ENCODE results near the gene SPAM1.
"Not testable (repeated sequence)": the region's sequence is repeated elsewhere in the genome, so short reads cannot be mapped to it uniquely, and the experiment has no call there.

Gene SPAM1, protein sequence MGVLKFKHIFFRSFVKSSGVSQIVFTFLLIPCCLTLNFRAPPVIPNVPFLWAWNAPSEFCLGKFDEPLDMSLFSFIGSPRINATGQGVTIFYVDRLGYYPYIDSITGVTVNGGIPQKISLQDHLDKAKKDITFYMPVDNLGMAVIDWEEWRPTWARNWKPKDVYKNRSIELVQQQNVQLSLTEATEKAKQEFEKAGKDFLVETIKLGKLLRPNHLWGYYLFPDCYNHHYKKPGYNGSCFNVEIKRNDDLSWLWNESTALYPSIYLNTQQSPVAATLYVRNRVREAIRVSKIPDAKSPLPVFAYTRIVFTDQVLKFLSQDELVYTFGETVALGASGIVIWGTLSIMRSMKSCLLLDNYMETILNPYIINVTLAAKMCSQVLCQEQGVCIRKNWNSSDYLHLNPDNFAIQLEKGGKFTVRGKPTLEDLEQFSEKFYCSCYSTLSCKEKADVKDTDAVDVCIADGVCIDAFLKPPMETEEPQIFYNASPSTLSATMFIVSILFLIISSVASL

DNA sequence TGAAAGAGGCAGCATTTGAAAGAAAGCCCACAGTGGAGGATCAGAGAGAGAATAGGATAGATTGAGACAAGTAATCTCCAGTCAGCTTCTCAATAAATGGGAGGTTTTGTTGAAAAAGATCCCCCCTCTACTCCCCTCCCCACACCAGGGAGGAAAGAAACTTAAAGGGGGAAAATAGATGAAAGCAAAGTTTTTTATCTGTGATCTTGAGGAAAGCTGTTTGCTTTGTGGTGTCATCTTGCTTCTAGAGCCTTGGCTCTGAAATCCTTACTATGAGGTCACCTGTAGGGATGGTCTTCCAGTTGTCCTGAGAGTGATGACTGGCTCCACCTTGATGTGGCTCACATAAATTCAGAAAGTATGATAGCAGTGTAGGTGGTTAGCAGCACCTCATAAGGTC is at the start of gene SPAM1:
Gene SPAM1 (plus strand): TSS at position 301 of the 400 bp plus-strand sequence. CDS start 28,330 bp downstream, outside the sequence.
- no peak for DNase-seq (ENCODE audit: low read depth in 2 of 2)

DNA sequence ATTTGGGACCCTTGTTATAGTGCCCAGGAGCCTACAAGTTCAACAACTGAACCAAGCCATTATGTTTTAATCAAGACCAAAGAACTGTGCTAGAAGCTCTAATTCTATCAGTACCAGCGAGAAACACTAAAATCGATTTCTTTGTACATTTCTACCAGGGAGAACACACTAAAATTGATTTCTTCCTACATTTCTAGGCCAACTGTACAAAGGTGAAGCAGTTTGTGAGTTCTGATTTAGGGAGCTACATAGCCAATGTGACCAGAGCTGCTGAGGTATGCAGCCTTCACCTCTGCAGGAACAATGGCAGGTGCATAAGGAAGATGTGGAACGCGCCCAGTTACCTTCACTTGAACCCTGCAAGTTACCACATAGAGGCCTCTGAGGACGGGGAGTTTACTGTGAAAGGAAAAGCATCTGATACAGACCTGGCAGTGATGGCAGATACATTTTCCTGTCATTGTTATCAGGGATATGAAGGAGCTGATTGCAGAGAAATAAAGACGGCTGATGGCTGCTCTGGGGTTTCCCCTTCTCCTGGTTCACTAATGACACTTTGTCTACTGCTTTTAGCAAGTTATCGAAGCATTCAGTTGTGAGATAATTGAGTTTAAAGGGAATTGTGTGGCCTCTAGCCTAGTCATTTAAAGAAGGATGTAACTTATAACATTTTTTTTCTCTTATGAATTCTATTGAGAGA is 48.3 kb upstream of the SPAM1 start:
- DNase-seq (ENCODE audit: low read depth in 2 of 2), result no peak

DNA sequence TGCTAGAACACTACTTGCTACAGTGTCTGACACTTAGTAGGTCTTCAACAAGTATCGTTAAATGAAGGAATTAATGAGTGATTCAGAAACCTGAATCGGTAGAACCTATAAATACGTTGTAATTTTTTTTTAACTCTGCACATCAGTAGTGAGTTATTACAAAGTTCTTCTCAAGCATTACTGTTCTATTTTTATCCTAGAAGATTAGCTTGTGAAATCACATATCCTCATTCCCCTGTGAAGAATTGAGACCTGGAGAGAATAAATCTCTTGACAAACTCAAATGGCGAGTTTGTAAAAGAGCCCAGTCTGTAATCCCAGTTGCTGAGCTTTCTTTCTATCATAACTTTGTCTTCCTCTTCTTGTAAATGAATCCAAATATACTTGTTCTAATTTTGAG is 45.4 kb upstream of the SPAM1 start:
- no peak for DNase-seq (ENCODE audit: low read depth in 2 of 2)

DNA sequence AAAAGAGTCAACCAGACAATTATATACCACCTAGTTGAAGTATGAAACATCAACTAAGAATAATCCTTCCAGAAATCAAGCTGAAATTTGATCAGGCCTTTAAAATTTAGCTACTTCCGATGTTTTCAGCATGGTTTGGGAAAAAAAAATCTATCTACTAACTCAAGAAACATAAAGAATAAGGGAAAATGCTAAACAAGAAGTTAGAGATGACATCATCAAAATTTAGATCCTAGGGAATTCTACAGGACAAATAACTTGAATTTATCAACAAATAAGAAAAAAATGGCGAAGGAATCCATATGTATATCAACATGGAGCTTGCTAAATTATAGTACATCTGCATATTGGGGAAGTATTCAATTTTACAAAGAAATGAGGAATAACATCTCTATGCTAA is 43.7 kb upstream of the SPAM1 start:
- DNase-seq (ENCODE audit: low read depth in 2 of 2), result no peak

DNA sequence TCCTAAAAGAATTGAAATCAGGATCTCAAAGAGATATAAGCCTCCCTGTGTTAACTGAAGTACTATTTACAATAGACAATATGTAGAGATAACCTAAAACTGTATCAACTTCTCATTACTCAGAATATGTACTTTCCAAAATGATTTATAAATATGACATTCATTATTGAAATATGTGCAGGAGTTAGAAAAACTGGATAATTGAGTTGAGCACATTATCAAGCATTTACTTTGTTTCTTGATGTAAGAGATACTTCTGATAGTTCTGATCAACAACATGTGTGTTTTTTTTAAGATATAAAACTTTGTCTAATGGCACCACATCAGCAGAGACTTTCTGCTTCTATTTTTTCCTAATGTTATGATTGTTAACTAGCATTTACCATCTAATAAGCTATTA is 41.9 kb upstream of the SPAM1 start:
- DNase-seq (ENCODE audit: low read depth in 2 of 2), result no peak

DNA sequence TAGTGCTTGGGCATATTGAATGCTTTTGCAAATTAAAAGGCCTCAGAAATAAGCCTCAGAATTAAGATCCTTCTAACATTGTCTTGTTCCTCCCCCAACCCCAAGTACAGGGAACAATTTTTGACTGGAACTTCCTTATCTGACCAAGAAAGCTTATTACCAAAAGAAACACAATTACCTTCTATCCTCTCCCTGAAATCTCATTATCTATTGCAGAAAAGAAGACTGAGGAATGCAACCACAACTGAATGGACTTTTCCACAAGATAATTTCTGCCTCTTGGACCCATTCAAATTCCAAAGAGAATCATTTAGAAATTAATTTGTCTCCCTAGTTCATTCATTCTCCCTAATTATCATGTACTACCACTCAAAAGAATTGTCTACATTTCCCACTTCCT is 36.8 kb upstream of the SPAM1 start:
- DNase-seq (ENCODE audit: low read depth in 2 of 2), result no peak

DNA sequence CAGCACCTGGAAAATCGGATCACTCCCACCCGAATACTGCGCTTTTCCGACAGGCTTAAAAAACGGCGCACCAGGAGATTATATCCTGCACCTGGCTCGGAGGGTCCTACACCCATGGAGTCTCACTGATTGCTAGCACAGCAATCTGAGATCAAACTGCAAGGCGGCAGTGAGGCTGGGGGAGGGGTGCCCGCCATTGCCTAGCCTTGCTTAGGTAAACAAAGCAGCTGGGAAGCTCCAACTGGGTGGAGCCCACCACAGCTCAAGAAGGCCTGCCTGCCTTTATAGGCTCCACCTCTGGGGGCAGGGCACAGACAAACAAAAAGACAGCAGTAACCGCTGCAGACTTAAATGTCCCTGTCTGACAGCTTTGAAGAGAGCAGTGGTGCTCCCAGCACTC is 30.3 kb upstream of the SPAM1 start:
- DNase-seq (ENCODE audit: low read depth in 2 of 2), result not testable (repeated sequence)

DNA sequence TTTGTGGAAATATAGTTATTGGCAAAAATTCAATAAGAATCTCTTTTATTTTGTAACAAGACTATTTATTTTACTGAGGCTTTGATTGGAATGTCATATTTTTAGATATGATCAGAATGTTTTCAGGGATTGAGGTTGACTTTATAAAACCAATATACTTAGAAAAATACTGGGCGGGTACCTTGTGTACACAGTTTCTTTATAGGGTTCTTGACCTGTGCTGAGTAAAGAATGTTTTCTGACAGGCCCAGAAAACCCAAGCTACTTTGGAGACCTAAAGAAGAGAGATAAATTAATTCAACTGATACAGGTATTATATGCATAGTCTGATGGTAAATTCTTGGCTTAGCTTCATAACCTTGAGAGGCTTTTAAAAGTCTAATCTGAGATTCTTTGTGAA is 23.9 kb upstream of the SPAM1 start:
- DNase-seq (ENCODE audit: low read depth in 2 of 2), result no peak

DNA sequence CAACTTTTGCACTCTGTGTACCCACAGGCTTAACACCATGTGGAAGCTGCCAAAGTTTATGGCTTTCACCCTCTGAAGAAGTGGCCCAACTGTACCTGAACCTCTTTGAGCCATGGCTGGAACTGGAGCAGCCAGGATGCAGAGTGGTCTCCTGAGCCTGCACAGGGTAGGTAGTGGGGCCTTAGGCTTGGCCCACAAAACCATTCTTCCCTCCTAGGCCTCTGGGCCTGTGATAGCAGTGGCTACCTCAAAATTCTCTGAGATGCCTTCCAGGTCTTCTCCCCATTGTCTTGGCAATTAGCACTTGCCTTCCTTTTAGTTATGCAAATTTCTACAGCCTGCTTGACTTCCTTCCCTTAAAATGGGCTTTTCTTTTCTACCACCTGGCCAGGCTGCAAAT is 19.3 kb upstream of the SPAM1 start:
- no peak for DNase-seq (ENCODE audit: low read depth in 2 of 2)

DNA sequence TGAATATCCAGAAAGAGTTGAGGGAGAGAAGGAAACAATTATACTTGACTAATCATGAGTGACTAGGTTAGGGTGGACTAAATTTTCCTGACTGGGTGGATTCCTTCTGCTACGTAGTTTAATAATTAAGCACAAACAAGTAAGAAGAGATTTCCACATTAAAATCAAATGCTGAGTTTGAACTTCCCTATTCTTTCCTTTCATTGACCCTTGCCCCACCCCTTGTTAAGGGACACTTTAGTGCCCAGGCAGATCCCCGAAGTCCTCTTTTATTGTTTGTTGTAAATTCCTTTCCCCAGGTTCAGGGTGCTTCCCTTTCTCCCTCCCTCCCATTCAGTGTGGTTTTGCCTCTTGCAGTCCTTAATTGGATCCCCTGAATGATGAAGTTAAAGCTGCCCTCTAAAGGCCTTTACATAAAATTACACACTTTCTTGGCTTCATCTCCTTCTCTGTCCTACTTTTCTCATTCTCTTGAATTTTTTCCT is 8.8 kb upstream of the SPAM1 start:
- DNase-seq (ENCODE audit: low read depth in 2 of 2), result no peak

DNA sequence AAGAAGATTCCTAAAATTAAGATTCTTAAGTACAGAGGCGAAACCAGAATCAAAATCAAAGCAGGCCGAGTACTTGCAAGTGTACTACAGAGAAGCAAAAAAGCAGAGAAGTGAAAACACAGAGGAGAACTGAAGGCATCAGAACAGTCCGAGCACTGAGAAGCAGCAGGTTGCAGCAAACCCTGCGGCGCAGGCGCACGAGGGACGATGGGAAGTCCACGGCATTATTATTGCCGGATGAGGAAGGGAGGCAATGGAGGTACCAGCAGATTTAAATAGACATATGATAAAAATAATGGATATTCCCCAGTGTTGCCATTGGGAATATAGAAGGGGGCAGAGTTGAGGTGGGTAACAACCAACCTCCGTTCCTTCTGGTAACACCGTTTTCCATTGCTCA is 7.2 kb upstream of the SPAM1 start:
- DNase-seq (ENCODE audit: low read depth in 2 of 2), result no peak

DNA sequence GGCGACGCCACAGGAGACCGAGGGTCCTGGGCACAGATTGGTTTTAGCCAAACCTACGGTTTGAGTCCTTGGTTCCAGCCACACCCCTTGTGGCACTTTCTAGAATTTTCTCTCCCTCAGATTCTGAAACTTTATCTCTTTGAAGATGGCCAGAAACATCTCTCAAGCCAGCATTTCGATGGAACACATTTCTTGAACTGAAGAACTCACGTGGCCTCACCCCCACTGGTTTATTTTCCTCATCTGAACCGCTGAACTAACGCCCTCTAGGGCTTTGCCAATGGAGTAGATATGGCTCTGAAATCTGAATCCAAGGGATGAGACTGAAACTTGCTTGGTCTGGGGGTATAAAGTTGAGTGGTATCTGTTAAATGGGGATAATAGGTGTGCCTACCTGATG is 6.7 kb upstream of the SPAM1 start:
- no peak for DNase-seq (ENCODE audit: low read depth in 2 of 2)

DNA sequence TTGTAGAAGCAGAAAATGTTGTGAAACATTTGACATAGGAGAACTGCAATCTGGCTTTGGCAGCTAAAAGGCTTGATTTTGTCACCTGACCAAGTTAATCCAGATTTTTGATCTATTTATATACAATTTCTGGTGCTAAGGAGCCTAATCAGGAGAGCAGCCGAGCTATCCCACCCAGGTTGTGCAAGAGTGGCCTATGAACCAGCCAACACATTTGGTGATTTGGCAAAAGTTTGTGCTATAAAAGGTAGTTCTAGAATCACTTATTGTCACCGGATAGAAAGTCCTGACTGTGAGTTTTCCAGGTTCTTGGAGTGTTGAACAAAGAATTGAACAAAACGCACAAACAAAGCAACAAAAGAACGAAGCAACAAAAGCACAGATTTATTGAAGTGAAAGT is 1.4 kb upstream of the SPAM1 start:
- no peak for DNase-seq (ENCODE audit: low read depth in 2 of 2)

DNA sequence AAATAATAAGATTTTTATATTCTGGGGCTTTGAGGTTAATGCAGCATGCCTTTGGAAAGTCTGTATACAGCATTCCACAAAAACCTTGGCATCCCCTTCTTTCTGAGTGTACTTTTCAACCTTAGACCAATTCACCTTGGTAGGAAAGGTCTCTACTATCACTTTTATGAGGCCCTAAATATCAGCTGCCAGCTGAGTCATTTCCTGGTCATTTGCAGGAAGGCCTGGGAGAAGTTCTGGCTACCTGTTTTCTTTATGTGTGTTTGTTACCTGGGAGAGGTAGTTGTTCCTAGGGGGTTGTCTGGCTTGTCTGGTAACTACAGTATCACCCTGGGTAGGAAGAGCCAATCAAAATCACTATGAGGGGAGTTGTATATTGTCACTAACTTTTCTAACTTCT is 4.1 kb downstream of the SPAM1 start:
- no peak for DNase-seq (ENCODE audit: low read depth in 2 of 2)

DNA sequence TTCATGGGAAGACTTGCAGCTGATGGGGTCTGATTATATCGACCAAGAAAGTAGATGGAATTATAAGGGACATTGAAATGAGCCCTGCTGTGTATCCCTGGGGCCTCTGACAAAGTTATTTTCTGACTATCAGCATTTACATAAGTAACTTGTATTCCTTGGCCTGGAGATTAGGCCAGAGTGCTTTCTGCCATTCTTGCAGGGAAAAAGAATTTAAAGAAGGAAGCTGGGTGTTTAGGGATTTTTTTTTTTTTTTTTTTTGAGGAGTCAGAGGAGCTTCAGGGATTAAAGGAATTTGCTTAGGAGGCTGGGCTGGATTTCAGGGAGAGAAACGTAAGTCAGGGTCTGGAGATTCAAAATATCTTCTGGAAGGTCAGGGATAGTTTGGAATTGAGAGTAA is 4.6 kb downstream of the SPAM1 start:
- DNase-seq (ENCODE audit: low read depth in 2 of 2), result no peak

DNA sequence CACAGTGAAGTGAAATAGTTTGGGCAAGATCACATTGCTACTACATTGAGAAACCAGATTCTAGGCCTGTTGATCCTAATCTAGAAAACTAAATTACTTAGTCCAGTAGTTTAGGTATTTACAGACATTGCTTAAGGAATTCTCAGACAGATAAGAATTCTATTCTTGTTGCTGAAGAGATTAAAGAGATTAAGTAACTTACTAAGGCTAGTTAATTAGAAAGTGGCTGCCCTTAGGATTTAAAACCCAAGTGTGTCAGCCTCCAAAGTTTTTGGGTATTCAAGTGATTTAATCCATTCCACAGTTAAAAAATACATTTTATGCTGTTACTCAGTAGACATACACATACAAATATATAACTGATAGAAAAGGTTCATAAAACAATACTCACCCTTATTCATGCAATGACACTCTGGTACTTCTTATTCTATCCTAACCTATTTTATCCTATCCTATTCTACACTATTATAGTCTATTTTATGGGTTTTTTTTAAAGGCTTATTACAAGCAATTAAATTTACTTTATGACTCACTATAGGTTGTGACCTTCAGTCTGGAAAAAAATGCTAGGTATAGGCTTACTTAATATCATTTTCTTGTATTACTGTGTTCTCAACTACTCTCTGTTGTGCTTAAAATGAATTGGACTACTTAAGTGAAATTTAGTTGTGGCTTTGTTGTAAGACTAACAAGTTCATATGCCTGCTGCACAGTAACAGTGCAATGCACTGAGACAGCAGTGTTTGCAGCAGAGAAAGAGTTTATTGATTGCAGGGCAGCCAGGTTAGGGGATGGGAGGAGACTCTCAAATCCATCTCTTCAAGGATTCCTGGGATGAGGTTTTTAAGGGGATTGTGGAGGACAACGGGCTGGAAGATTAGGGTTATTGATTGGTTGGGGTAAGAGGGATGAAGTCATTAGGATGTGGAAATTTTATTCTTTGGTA is 10.7 kb downstream of the SPAM1 start:
- no peak for DNase-seq (ENCODE audit: low read depth in 2 of 2)

DNA sequence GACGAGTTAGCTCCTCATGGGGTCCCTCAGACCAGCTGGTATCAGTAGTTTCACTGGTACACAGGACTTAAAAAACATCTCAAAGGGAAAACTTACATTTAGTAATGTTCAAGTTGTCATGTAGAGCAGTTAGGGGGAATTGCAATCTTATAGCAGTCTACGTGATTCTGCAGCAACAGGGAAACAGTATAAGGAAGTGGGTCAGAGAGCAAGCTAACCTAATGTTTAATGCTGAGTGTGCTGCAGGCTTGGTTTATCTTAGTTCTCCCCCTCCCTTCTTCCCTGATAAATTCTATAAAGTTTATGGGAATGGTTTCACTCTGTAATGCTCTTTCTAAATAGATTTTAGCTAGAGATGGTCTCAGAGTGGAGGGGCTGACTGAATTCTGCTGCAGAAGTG is 11.3 kb downstream of the SPAM1 start:
- no peak for DNase-seq (ENCODE audit: low read depth in 2 of 2)

DNA sequence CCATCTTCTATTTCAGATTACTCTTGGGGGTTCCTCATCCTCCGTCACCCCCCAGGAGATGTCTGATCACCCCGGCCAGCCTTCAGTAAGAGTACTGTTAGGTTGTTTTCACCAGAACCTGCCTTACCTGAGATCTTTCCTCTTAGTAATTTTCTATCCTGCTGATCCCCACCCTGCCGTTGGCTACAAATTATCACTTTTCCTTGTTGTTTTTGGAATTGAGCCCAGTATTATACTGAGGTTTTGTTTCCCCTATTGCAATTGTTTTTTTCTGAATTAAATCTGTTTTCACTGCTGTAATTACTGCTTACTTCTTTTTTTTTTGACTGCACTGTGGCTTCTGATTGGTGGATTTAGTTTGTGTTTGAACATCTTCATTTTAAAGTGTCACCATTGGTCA is 14.7 kb downstream of the SPAM1 start:
- no peak for DNase-seq (ENCODE audit: low read depth in 2 of 2)

DNA sequence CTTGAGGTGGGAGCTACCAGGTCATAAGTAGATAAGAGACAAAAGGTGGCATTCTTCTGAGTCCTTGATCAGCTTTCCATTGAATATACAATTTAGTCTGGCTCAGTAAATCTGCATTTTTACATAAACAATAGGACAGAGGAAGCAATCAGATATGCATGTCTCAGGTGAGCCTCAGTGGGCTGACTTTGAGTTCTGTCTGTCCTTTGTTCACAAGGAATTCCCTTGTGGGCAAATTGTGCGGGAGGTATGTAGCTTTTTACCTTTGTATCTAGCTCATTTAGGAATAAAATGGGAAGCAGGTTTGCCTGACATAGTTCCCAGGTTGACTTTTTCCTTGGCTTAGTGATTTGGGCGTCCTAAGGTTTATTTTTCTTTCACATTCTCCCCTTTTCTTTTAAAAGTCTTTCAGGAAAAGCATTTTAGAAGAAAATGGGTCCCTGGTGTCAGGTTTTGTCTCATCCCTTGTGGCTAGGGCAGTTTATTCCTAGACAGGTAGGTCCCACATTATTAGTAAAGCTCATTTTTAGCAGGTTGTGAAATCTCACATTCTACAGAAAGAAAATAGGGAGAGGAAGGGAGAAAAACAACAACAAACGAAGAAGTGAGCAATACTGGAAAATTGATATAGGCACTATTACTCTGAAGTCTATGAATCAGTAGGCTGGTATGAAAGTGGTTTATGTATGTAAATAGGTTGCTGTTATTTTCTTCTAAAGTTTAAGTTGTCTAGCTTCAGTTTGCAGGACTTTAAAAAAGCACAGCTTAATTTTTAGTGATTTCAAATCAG is 16.5 kb downstream of the SPAM1 start:
- DNase-seq (ENCODE audit: low read depth in 2 of 2), result no peak

DNA sequence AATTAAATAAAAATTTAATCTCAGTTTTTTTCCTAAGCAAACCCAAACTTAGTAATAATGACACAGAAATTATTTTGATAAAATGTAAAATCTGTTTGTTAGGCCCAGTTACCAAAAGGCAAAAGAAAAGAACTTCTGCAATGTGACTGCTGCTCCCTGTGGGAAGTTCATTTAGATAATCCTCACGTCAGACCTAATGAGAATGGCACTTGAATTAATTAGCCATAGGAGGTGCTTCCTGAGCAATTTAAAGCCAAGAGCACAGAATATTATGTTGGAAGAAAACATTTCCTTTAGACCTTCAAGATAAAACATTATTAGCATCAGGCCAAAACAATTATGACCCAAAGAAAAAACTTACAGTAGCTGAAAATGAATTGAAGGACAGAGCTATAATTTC is 19.4 kb downstream of the SPAM1 start:
- no peak for DNase-seq (ENCODE audit: low read depth in 2 of 2)

DNA sequence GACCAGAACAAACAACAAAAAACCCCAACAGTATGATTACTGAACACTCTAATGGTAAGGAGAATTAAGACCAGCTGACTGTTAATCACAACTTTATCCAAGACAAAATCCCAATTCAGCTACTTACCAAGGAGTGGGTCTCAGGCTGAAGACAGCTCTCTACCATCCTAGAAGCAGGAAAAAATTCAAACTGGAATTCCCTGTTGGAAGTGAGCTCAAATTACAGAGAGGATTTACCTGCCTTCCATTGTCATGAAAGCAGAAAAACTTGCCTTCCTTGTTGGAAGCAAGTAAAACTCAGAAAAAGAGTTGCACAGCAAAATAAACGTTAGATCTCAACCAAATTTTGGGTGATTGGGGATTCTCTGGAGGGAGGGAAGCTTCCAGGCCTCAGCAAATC is 20.9 kb downstream of the SPAM1 start:
- no peak for DNase-seq (ENCODE audit: low read depth in 2 of 2)
